HCT116 (cell line): ENCODE results near the gene CD160. TPM values are rescaled to one million over a fixed set of nuclear protein-coding genes. Genes with fewer than 3 reads are reported as not detected.
A peak's percentile ranks its signal among the peaks of the same experiment; 100 is the strongest.

Experiments
- ATAC-seq: fragments of 200-7000 bp; cut with Tn5 transposase; 2 replicates; pipeline ENCODE4 v1.9.1; 2020; ENCODE audit warnings: mild to moderate bottlenecking, moderate library complexity
- BruUV-seq: library from RNA; stranded (reverse); fragments of 400-500 nt; replicated peaks from 2 replicates; lab custom pipeline; 2021; lab: Mats Ljungman, UMichigan
- CTCF ChIA-PET: fragments of 300-600 bp; sonication (Branson Sonifier 250); formaldehyde crosslinking; loops from one replicate; lab custom pipeline; 2021; ENCODE audit warnings: antibody characterized with exemption; lab: Charles Lee
- POLR2A ChIA-PET: fragments of 300-600, 350-600 bp; sonication (Branson Sonifier 250); formaldehyde crosslinking; loops from one replicate; lab custom pipeline; 2021; ENCODE audit warnings: antibody characterized with exemption; lab: Charles Lee
- RAD21 ChIA-PET, 2 experiments: fragments of 300-600 bp; sonication (Branson Sonifier 250); formaldehyde crosslinking; loops; one replicate each; lab custom pipeline; 2023; ENCODE audit warnings: low total read pairs in 2 of 2; ENCODE audit not compliant: uncharacterized antibody in 2 of 2, unreplicated experiment in 2 of 2, low non-redundant PET in 1 of 2; lab: Charles Lee
- DNase-seq: peaks from one replicate; pipeline ENCODE4 v3.0.0-alpha.2; 2010; ENCODE audit warnings: low read depth, low spot score
- H2AFZ ChIP-seq: fragments of 200-600 bp; shearing (Covaris generic), sonication (generic); 2 replicates; pipeline ENCODE4 v1.6.1; 2017; ENCODE audit warnings: low read depth, mixed run types, mixed read lengths, antibody characterized with exemption, low read length; ENCODE audit not compliant: poor library complexity, severe bottlenecking
- H3K27ac ChIP-seq: 2 replicates; pipeline ENCODE4 v1.5.1; 2012; ENCODE audit warnings: low read depth, low read length
- H3K27me3 ChIP-seq: fragments of 200-600 bp; sonication (generic); 2 replicates; pipeline ENCODE4 v1.6.1; 2016; ENCODE audit warnings: mixed run types, low read length, mixed read lengths; ENCODE audit not compliant: insufficient read depth
- H3K36me3 ChIP-seq, 2 experiments: fragments of 200-500 bp in 1 of 2; fragments of 200-600 bp in 1 of 2; sonication (Bioruptor generic) in 1 of 2; sonication (generic) in 1 of 2; 2 replicates each; pipeline versions ENCODE4 v1.5.1 to v1.6.1; 2014 to 2016; ENCODE audit warnings: low read length in 2 of 2, inconsistent platforms in 1 of 2, mixed read lengths in 1 of 2, mixed run types in 1 of 2; ENCODE audit not compliant: insufficient read depth in 2 of 2, control insufficient read depth in 1 of 2
- H3K4me1 ChIP-seq, 2 experiments: fragments of 200-600 bp in 1 of 2; sonication (generic) in 1 of 2; 2 replicates each; pipeline versions ENCODE4 v1.5.1 to v1.6.1; 2012 to 2017; ENCODE audit warnings: low read length in 2 of 2, inconsistent platforms in 1 of 2, mild to moderate bottlenecking in 1 of 2, mixed read lengths in 1 of 2, mixed run types in 1 of 2, moderate library complexity in 1 of 2; ENCODE audit not compliant: insufficient read depth in 2 of 2, control insufficient read depth in 1 of 2
- H3K4me2 ChIP-seq: fragments of 200-600 bp; sonication (generic); 2 replicates; pipeline ENCODE4 v1.6.1; 2017; ENCODE audit warnings: mixed run types, low read length, mixed read lengths
- H3K4me3 ChIP-seq, 2 experiments: fragments of 200-600 bp in 1 of 2; sonication (generic) in 1 of 2; replicated peaks in 1 of 2; 2 replicates each; pipeline ENCODE4 v1.5.1; 2011 to 2016; ENCODE audit warnings: low read length in 2 of 2, control low read depth in 1 of 2, low read depth in 1 of 2, mild to moderate bottlenecking in 1 of 2, mixed read lengths in 1 of 2, mixed run types in 1 of 2
- H3K79me2 ChIP-seq: fragments of 200-600 bp; sonication (generic); 2 replicates; pipeline ENCODE4 v1.6.1; 2017; ENCODE audit warnings: mild to moderate bottlenecking, mixed run types, low read length, moderate library complexity, mixed read lengths; ENCODE audit not compliant: insufficient read depth
- H3K9ac ChIP-seq: fragments of 200-600 bp; sonication (generic); 2 replicates; pipeline ENCODE4 v1.6.1; 2016; ENCODE audit warnings: low read length, mixed read lengths
- H3K9me2 ChIP-seq: fragments of 200-600 bp; sonication (generic), shearing (Covaris generic); 2 replicates; pipeline ENCODE4 v1.6.1; 2017; ENCODE audit warnings: mixed run types, mild to moderate bottlenecking, moderate library complexity; ENCODE audit not compliant: insufficient read depth
- H3K9me3 ChIP-seq, 2 experiments: fragments of 200-500 bp in 1 of 2; fragments of 200-600 bp in 1 of 2; sonication (Bioruptor generic) in 1 of 2; sonication (generic) in 1 of 2; 2 replicates each; pipeline ENCODE4 v1.6.1; 2014 to 2017; ENCODE audit warnings: low read length in 2 of 2, mixed read lengths in 2 of 2, inconsistent platforms in 1 of 2, low read depth in 1 of 2, mild to moderate bottlenecking in 1 of 2, mixed run types in 1 of 2, moderate library complexity in 1 of 2; ENCODE audit not compliant: control insufficient read depth in 1 of 2, insufficient read depth in 1 of 2
- H4K20me1 ChIP-seq: fragments of 200-600 bp; sonication (generic), shearing (Covaris generic); 2 replicates; pipeline ENCODE4 v1.6.1; 2017; ENCODE audit warnings: mixed run types, mild to moderate bottlenecking, moderate library complexity; ENCODE audit not compliant: insufficient read depth
- CBX3 ChIP-seq: IDR thresholded peaks from 2 replicates; pipeline ENCODE4 v1.6.1; 2012; ENCODE audit warnings: low read depth
- CEBPB ChIP-seq: IDR thresholded peaks from 2 replicates; pipeline ENCODE4 v1.6.1; 2012; ENCODE audit warnings: low read depth
- EZH2 ChIP-seq: fragments of 200-600 bp; sonication (generic); IDR thresholded peaks from 2 replicates; pipeline ENCODE4 v1.6.1; 2017; ENCODE audit warnings: antibody characterized with exemption, mixed run types
- EZH2phosphoT487 ChIP-seq: fragments of 200-600 bp; IDR thresholded peaks from 2 replicates; pipeline ENCODE4 v1.6.1; 2018; ENCODE audit warnings: antibody characterized with exemption, borderline replicate concordance
- FOSL1 ChIP-seq: IDR thresholded peaks from 2 replicates; pipeline ENCODE4 v1.6.1; 2012; ENCODE audit warnings: low read depth
- JUND ChIP-seq: IDR thresholded peaks from 2 replicates; pipeline ENCODE4 v1.6.1; 2012
- MAX ChIP-seq: IDR thresholded peaks from 2 replicates; pipeline ENCODE4 v1.6.1; 2012
- SP1 ChIP-seq: IDR thresholded peaks from 2 replicates; pipeline ENCODE4 v1.6.1; 2012; ENCODE audit warnings: low read depth
- SRF ChIP-seq: IDR thresholded peaks from 2 replicates; pipeline ENCODE4 v1.6.1; 2012; ENCODE audit warnings: low read depth
- intact Hi-C: fragments of 100-400 bp; cut with micrococcal nuclease; formaldehyde crosslinking; loops from 2 replicates; pipeline ENCODE4 v1.10.0; 2022
- total RNA-seq: library from RNA; stranded (reverse); gene quantifications from one replicate; pipeline ENCODE4 v1.2.1, GENCODE V29; 2021; ENCODE audit not compliant: unreplicated experiment

CD160 gene
- total RNA-seq, 1 experiment from 2014 or later = not detected

DNA sequence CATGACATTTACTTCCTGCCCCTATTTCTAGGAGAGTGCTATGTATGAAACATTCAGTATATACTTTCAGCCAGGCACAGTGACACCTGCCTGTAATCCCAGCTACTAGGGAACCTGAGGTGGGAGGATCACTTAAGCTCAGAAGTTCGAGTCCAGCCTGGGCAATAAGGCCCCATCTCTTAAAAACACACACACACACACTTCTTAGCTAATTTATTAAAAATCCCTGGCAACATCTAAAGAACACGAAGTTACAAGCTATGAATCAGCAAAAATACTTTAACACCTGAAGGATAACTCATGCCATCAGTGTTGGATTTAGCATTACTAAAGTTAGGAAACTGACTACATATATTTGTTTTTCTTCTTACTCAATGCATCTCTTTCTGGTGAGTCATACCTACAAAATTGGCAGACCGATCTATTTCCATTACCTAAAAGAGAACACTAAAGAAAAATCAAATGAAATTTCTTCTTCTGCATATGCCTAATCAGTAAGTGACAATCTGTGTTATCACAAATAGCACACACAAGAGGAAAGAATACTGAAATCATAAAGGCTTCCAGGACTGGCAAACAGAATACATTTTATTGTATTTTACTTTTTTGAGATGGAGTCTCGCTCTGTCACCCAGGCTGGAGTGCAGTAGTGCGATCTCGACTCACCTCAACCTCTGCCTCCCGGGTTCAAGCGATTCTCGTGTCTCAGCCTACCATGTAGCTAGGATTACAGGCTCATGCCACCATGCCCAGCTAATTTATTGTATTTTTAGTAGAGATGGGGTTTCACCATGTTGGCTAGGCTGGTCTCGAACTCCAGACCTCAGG is 63.2 kb downstream of the CD160 start (continued):
- TF ChIP-seq CBX3 (peak; percentile 69), EZH2 (no peak), CEBPB (peak; percentile 85), FOSL1 (peak; percentile 95), MAX (peak; percentile 35; the same call in 1 of the 2 replicates), SP1 (peak; percentile 69)

DNA sequence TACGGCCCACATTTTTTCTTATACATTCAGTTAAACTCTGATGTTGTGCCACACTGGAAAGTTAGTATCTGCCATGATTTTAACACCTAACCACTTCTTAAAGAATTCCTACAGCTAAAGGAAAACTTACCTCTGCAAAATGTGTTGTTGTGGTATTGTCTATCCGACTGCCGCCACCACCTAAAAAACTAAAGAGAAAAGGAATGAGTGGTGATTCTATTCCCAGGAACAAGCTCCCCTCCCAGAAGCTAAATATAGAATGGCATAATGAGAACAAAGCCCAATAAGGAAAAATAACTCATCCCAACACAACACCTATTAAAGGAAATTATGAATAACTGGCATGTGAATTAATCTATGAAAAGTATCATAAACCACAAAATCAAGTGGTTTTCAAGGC is 65.1 kb downstream of the CD160 start:
- TF ChIP-seq JUND (no peak), SRF (no peak), EZH2phosphoT487 (no peak)
- ATAC-seq = no peak
- POLR2A ChIA-PET = no interaction called here

More for the DNA sequence above, 65.1 kb downstream of the CD160 start:
- Histone ChIP-seq H4K20me1 (no peaks in the 10 kb centered on the region), H3K9me2 (no peaks in the 10 kb centered on the region), H3K36me3 (no peaks in the 10 kb centered on the region), H3K79me2 (no peaks in the 10 kb centered on the region), H3K4me2 (no peak overlapping the region), H3K27me3 (no peaks in the 10 kb centered on the region), H3K4me1 (peaks cover 29 to 38% of the 10 kb centered on the region in 2 experiments), H3K4me3 (no peak overlapping the region), H3K9ac (no peak overlapping the region), H3K9me3 (no peaks in the 10 kb centered on the region), H3K27ac (no peak overlapping the region), H2AFZ (no peak overlapping the region)
- BruUV-seq = no TSS peak
- intact Hi-C loops = loop anchor here (5.0 kb wide), 1 partner anchor 38 kb away; the partner anchor contains the start of genes POLR3C and RNF115
- DNase-seq = no peak
- CTCF ChIA-PET = no interaction called here
- RAD21 ChIA-PET = no interaction called here
